ENCODE results near the gene FLRT1. TPM values are rescaled to one million over a fixed set of nuclear protein-coding genes. Genes with fewer than 3 reads are reported as not detected.

Gene FLRT1
- total RNA-seq, 1 experiment from 2014 or later = 0.44 TPM

GRCh38 chr11:64021757-64022093 is 14.0 kb upstream of the FLRT1 start:
- H3K79me2 ChIP-seq (ENCODE audit: low read depth) = no peaks in the 10 kb centered on the region
- no peak overlapping the region for H2AFZ ChIP-seq
- H3F3A ChIP-seq (ENCODE audit: insufficient read depth, low read depth) = 0 out of 2 replicates have a peak, but pooled peaks cover 4% of the 10 kb centered on the region
- H3K4me1 ChIP-seq (replicated peaks; ENCODE audit: insufficient read depth) = no peaks in the 10 kb centered on the region
- no TSS peak for BruUV-seq (replicated peaks)
- CTCF ChIA-PET = interaction anchor here (0.7 kb wide), 1 partner anchor 16 kb away, joined by 7 read pairs; no protein-coding TSS in a partner anchor
- H3K27me3 ChIP-seq (ENCODE audit: insufficient read depth, low read depth) = no peaks in the 10 kb centered on the region
- H3K36me3 ChIP-seq (ENCODE audit: low read depth) = no peaks in the 10 kb centered on the region
- H4K20me1 ChIP-seq (ENCODE audit: insufficient read depth) = peaks cover 50% of the 10 kb centered on the region
- POLR2A ChIA-PET (ENCODE audit: unreplicated experiment) = no interaction called here
- TF ChIP-seq CTCF (conservative IDR thresholded peaks at IDR 0.05) (no peak), EZH2 (IDR thresholded peaks at IDR 0.05; ENCODE audit: low read depth) (no peak)
- H3K4me3 ChIP-seq = no peak overlapping the region
- no peak for DNase-seq
- H3K4me2 ChIP-seq = no peak overlapping the region
- no peaks in the 10 kb centered on the region for H3K9me3 ChIP-seq (ENCODE audit: insufficient read depth, low read depth)
- no peak overlapping the region for H3K27ac ChIP-seq
- H3K9me2 ChIP-seq (ENCODE audit: insufficient read depth) = no peaks in the 10 kb centered on the region
- intact Hi-C loops (cut with micrococcal nuclease; ENCODE audit: unreplicated experiment) = no loop called here

GRCh38 chr11:64022125-64022784 is 13.5 kb upstream of the FLRT1 start:
- Histone ChIP-seq H3K4me1 (replicated peaks; ENCODE audit: insufficient read depth) (no peaks in the 10 kb centered on the region), H3K4me3 (no peak overlapping the region), H2AFZ (no peak overlapping the region), H3K9me3 (ENCODE audit: insufficient read depth, low read depth) (no peaks in the 10 kb centered on the region), H3K27ac (no peak overlapping the region), H3K4me2 (no peak overlapping the region), H3F3A (ENCODE audit: insufficient read depth, low read depth) (0 out of 2 replicates have a peak, but pooled peaks cover 4% of the 10 kb centered on the region), H3K36me3 (ENCODE audit: low read depth) (no peaks in the 10 kb centered on the region), H3K79me2 (ENCODE audit: low read depth) (no peaks in the 10 kb centered on the region), H4K20me1 (ENCODE audit: insufficient read depth) (peaks cover 49% of the 10 kb centered on the region), H3K27me3 (ENCODE audit: insufficient read depth, low read depth) (no peaks in the 10 kb centered on the region), H3K9me2 (ENCODE audit: insufficient read depth) (no peaks in the 10 kb centered on the region)
- intact Hi-C loops (cut with micrococcal nuclease; ENCODE audit: unreplicated experiment) = no loop called here
- DNase-seq = no peak
- ChIA-PET CTCF (interaction anchor here (0.7 kb wide), 1 partner anchor 16 kb away, joined by 7 read pairs; no protein-coding TSS in a partner anchor), POLR2A (ENCODE audit: unreplicated experiment) (no interaction called here)
- TF ChIP-seq CTCF (conservative IDR thresholded peaks at IDR 0.05) (no peak), EZH2 (IDR thresholded peaks at IDR 0.05; ENCODE audit: low read depth) (no peak)
- BruUV-seq (replicated peaks) = no TSS peak

GRCh38 chr11:64023712-64024710 is 11.7 kb upstream of the FLRT1 start:
- H3F3A ChIP-seq (ENCODE audit: insufficient read depth, low read depth) = 0 out of 2 replicates have a peak, but pooled peaks cover 4% of the 10 kb centered on the region
- H3K27ac ChIP-seq = no peak overlapping the region
- no TSS peak for BruUV-seq (replicated peaks)
- H3K9me3 ChIP-seq (ENCODE audit: insufficient read depth, low read depth) = no peaks in the 10 kb centered on the region
- CTCF ChIA-PET = no interaction called here
- H3K4me2 ChIP-seq = no peak overlapping the region
- H3K79me2 ChIP-seq (ENCODE audit: low read depth) = no peaks in the 10 kb centered on the region
- no peak overlapping the region for H2AFZ ChIP-seq
- TF ChIP-seq CTCF (conservative IDR thresholded peaks at IDR 0.05) (no peak), EZH2 (IDR thresholded peaks at IDR 0.05; ENCODE audit: low read depth) (no peak)
- peaks cover 44% of the 10 kb centered on the region for H4K20me1 ChIP-seq (ENCODE audit: insufficient read depth)
- POLR2A ChIA-PET (ENCODE audit: unreplicated experiment) = interaction anchor here (0.6 kb wide), 1 partner anchor 335 kb away, joined by 4 read pairs; no protein-coding TSS in a partner anchor
- no peaks in the 10 kb centered on the region for H3K27me3 ChIP-seq (ENCODE audit: insufficient read depth, low read depth)
- H3K4me3 ChIP-seq = no peak overlapping the region
- DNase-seq = no peak
- no peaks in the 10 kb centered on the region for H3K36me3 ChIP-seq (ENCODE audit: low read depth)
- no peaks in the 10 kb centered on the region for H3K4me1 ChIP-seq (replicated peaks; ENCODE audit: insufficient read depth)
- H3K9me2 ChIP-seq (ENCODE audit: insufficient read depth) = no peaks in the 10 kb centered on the region
- intact Hi-C loops (cut with micrococcal nuclease; ENCODE audit: unreplicated experiment) = no loop called here
